HepG2 (cell line): ENCODE measurements around the gene NGDN. TPM values are rescaled to one million over a fixed set of nuclear protein-coding genes. Genes with fewer than 3 reads are reported as not detected.

ENCODE experiments used
- AGO1 ChIP-seq: fragments of 200-400 bp; formaldehyde crosslinking; IDR thresholded peaks from 2 replicates; pipeline ENCODE4 v1.6.1; 2017; ENCODE audit warnings: mild to moderate bottlenecking, low read depth, low read length, moderate library complexity; ENCODE audit not compliant: poor library complexity, severe bottlenecking
- ARID2 ChIP-seq: sonication (generic); formaldehyde crosslinking; IDR thresholded peaks from 2 replicates; pipeline ENCODE4 v1.8.1; 2022; ENCODE audit warnings: mild to moderate bottlenecking, missing genetic modification reagents, borderline replicate concordance
- CEBPG ChIP-seq: IDR thresholded peaks from 2 replicates; pipeline ENCODE4 v1.6.1; 2016
- CTCF ChIP-seq: sonication (generic); formaldehyde crosslinking; IDR thresholded peaks from 2 replicates; pipeline ENCODE4 v1.5.0; 2020; ENCODE audit warnings: mild to moderate bottlenecking, missing genetic modification reagents, moderate library complexity
- GTF2F1 ChIP-seq: fragments of 150-350 bp; IDR thresholded peaks from 2 replicates; pipeline ENCODE4 v1.6.1; 2014; ENCODE audit warnings: low read length
- HIVEP1 ChIP-seq: sonication (generic); formaldehyde crosslinking; IDR thresholded peaks from 2 replicates; pipeline ENCODE4 v1.4.0; 2020; ENCODE audit warnings: mild to moderate bottlenecking, missing genetic modification reagents
- JDP2 ChIP-seq: sonication (generic); formaldehyde crosslinking; IDR thresholded peaks from 2 replicates; pipeline ENCODE4 v1.8.1; 2022; ENCODE audit warnings: missing genetic modification reagents, borderline replicate concordance
- KDM5B ChIP-seq: sonication (generic); formaldehyde crosslinking; IDR thresholded peaks from 2 replicates; pipeline ENCODE4 v1.4.0; 2020; ENCODE audit warnings: missing genetic modification reagents, mild to moderate bottlenecking, borderline replicate concordance
- MXD3 ChIP-seq: IDR thresholded peaks from 2 replicates; pipeline ENCODE4 v1.6.1; 2016; ENCODE audit warnings: mild to moderate bottlenecking, missing biosample characterization, missing genetic modification reagents
- PITX1 ChIP-seq: sonication (generic); formaldehyde crosslinking; IDR thresholded peaks from 2 replicates; pipeline ENCODE4 v1.5.1; 2020; ENCODE audit warnings: mild to moderate bottlenecking, missing genetic modification reagents
- SALL1 ChIP-seq: sonication (generic); formaldehyde crosslinking; IDR thresholded peaks from 2 replicates; pipeline ENCODE4 v1.8.0; 2022; ENCODE audit warnings: mild to moderate bottlenecking, missing genetic modification reagents
- TAF15 ChIP-seq: fragments of 200-400 bp; formaldehyde crosslinking; IDR thresholded peaks from one replicate; pipeline ENCODE4 v1.6.1; 2018; ENCODE audit warnings: mild to moderate bottlenecking, low read depth, low read length; ENCODE audit not compliant: poor library complexity, severe bottlenecking
- TCF12 ChIP-seq, 2 experiments: fragments of 450-650 bp in 1 of 2; sonication (generic) in 1 of 2; formaldehyde crosslinking in 1 of 2; IDR thresholded peaks; 2 replicates each; pipeline versions ENCODE4 v1.6.1 to v1.8.0; 2017 to 2022; ENCODE audit warnings: antibody characterized with exemption in 1 of 2, mild to moderate bottlenecking in 1 of 2, missing genetic modification reagents in 1 of 2, moderate library complexity in 1 of 2
- ZNF234 ChIP-seq: sonication (generic); formaldehyde crosslinking; conservative IDR thresholded peaks from 2 replicates; pipeline ENCODE4 v1.5.1; 2020; ENCODE audit warnings: mild to moderate bottlenecking, missing genetic modification reagents
- ZNF547 ChIP-seq: sonication (generic); formaldehyde crosslinking; IDR thresholded peaks from 2 replicates; pipeline ENCODE4 v1.5.1; 2020; ENCODE audit warnings: mild to moderate bottlenecking, missing genetic modification reagents
- ZNF557 ChIP-seq: sonication (generic); formaldehyde crosslinking; IDR thresholded peaks from 2 replicates; pipeline ENCODE4 v1.4.0; 2020; ENCODE audit warnings: missing genetic modification reagents
- ZNF605 ChIP-seq: sonication (generic); formaldehyde crosslinking; IDR thresholded peaks from 2 replicates; pipeline ENCODE4 v1.8.0; 2022; ENCODE audit warnings: mild to moderate bottlenecking, missing genetic modification reagents
- ZNF816 ChIP-seq: sonication (generic); formaldehyde crosslinking; IDR thresholded peaks from 2 replicates; pipeline ENCODE4 v1.8.0; 2022; ENCODE audit warnings: missing genetic modification reagents, mild to moderate bottlenecking, borderline replicate concordance
- polyA plus RNA-seq, 8 experiments: library from polyadenylated mRNA; depleted of rRNA in 3 of 8; stranded (reverse) in 7 of 8; unstranded in 1 of 8; fragments of >200 nt; fragmentation: Illumina TruSeq in 4 of 8; extraction: Trizol in 4 of 8; gene quantifications; 2 replicates each; pipeline versions ENCODE4 v1.2.1 to v1.2.3, GENCODE V29; 2011 to 2016; ENCODE audit warnings: low read depth in 4 of 8, missing spikeins in 1 of 8, mixed read lengths in 1 of 8; ENCODE audit not compliant: insufficient read depth in 1 of 8
- total RNA-seq, 5 experiments: library from RNA; depleted of rRNA; stranded (reverse); fragments of >200 nt; fragmentation: Illumina TruSeq; extraction: Trizol; gene quantifications; 2 replicates each; pipeline ENCODE4 v1.2.3, GENCODE V29; 2016; ENCODE audit warnings: low read depth in 1 of 5
- TF ChIP-seq, protein P1 (sequence below): sonication (generic); formaldehyde crosslinking; IDR thresholded peaks from 2 replicates; pipeline ENCODE4 v1.8.0; 2022; ENCODE audit warnings: mild to moderate bottlenecking, missing genetic modification reagents, moderate library complexity

The NGDN gene
- total and polyA plus RNA-seq, 2 of the 13 experiments (the other 11 are each of a cell fraction or from before 2014, with no cell fraction given) = 154 to 216 TPM

DNA sequence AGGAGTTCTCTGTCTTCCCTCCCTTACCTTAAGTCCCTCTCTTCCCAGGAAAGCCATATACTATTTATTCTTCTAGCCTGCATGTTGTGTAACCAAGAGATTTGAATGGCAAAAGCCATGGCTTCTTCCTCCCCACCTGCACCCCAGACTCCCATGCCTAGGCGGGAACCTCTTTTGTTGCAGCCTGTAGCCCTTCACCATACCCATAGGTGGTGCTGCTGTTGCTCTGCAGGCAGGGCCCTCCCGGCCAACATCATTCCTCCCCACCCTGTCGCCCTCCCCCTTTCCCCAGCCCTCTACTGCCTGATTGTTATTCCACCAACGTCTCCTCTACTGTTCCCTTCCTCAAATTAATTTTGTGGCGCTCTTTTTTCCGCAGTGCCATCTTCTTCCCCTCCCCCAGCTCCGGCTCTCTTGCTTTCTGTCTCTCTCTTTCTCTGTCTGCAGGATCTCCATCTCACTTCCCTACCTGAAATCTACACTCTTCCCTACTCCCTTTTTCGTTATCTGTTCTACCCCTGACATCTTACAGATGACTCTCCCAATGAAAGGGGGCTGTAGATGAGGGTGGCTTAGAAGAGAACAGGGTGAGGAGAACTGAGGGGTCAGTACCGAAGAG, 13.8 kb downstream of the NGDN start (continued):
- TF ChIP-seq ZNF547 = no peak
- TF ChIP-seq AGO1 = no peak
- no peak for TF ChIP-seq SALL1
- no peak for TF ChIP-seq PITX1
- no peak for TF ChIP-seq ZNF816 (CRISPR knock-in tag)
- TF ChIP-seq JDP2 (CRISPR knock-in tag) = no peak
- TF ChIP-seq ZNF557 (CRISPR knock-in tag) = no peak
- no peak for TF ChIP-seq GTF2F1
- TF ChIP-seq ZNF234 (CRISPR knock-in tag) = 0 out of 2 replicates have a peak, but pooled peaks have one; percentile 31
- TF ChIP-seq ZNF605 = no peak
- no peak for TF ChIP-seq KDM5B
- no peak for TF ChIP-seq CEBPG (CRISPR knock-in tag)
- no peak for TF ChIP-seq TAF15
- TF ChIP-seq TCF12 (IDR thresholded peaks at IDR 0.05) = no peak
- no peak for TF ChIP-seq TCF12 (CRISPR knock-in tag; IDR thresholded peaks at IDR 0.05)
- TF ChIP-seq HIVEP1 = no peak
- TF ChIP-seq, protein P1, sequence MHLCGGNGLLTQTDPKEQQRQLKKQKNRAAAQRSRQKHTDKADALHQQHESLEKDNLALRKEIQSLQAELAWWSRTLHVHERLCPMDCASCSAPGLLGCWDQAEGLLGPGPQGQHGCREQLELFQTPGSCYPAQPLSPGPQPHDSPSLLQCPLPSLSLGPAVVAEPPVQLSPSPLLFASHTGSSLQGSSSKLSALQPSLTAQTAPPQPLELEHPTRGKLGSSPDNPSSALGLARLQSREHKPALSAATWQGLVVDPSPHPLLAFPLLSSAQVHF (CRISPR knock-in tag) = no peak
- no peak for TF ChIP-seq ARID2
- peak; percentile 84 for TF ChIP-seq CTCF
- no peak for TF ChIP-seq MXD3
- TF ChIP-seq, all 625 proteins: peak for 22
